HepG2 (cell line): ENCODE measurements around the gene P2RY8. TPM values are rescaled to one million over a fixed set of nuclear protein-coding genes. Genes with fewer than 3 reads are reported as not detected.

Experiments
- ATAC-seq: fragments of 200-7000 bp; cut with Tn5 transposase; 3 replicates; pipeline ENCODE4 v1.9.1; 2020; ENCODE audit warnings: mild to moderate bottlenecking, moderate library complexity
- BruUV-seq: library from RNA; stranded (reverse); fragments of 400-500 nt; replicated peaks from 2 replicates; lab custom pipeline; 2021; lab: Mats Ljungman, UMichigan
- CTCF ChIA-PET: fragments of 300-600 bp; formaldehyde crosslinking; extraction: SDS; loops from one replicate; lab custom pipeline; 2021; ENCODE audit warnings: low total read pairs, inconsistent platforms, low intra/inter-chr PET ratio; lab: Yijun Ruan, JAX
- POLR2A ChIA-PET: fragments of 350-600 bp; sonication (Branson Sonifier 250); formaldehyde crosslinking; loops from one replicate; lab custom pipeline; 2020; ENCODE audit warnings: antibody characterized with exemption, inconsistent platforms; lab: Yijun Ruan, JAX
- DNase-seq: peaks from one replicate; pipeline ENCODE4 v3.0.0-alpha.2; 2015; ENCODE audit warnings: low spot score
- FAIRE-seq: peaks from 3 replicates; lab custom pipeline; 2011; peaks lifted over from hg19 to GRCh38; lab: Jason Lieb, UNC
- H2AFZ ChIP-seq: one replicate; pipeline ENCODE4 v1.6.1; 2011; ENCODE audit warnings: low read length, inconsistent platforms
- H3K27ac ChIP-seq: fragments of 300-600 bp; 3 replicates; pipeline ENCODE4 v1.8.0; 2011; ENCODE audit warnings: mixed run types, mild to moderate bottlenecking, mixed read lengths, low read length, inconsistent platforms; ENCODE audit not compliant: insufficient read depth; ENCODE audit errors: extremely low read length
- H3K27me3 ChIP-seq, 2 experiments: fragments of 200-600 bp in 1 of 2; 2 replicates in 1 of 2; 3 replicates in 1 of 2; pipeline versions ENCODE4 v1.6.0 to v1.8.0; 2011; ENCODE audit warnings: low read length in 2 of 2, mild to moderate bottlenecking in 2 of 2, moderate library complexity in 2 of 2, inconsistent platforms in 1 of 2; ENCODE audit not compliant: insufficient read depth in 2 of 2, control insufficient read depth in 1 of 2
- H3K36me3 ChIP-seq, 2 experiments: fragments of 200-600 bp in 1 of 2; replicated peaks in 1 of 2; 2 replicates in 1 of 2; 3 replicates in 1 of 2; pipeline versions ENCODE4 v1.5.1 to v1.8.0; 2011; ENCODE audit warnings: low read length in 2 of 2, inconsistent platforms in 1 of 2; ENCODE audit not compliant: insufficient read depth in 2 of 2, control insufficient read depth in 1 of 2
- H3K4me1 ChIP-seq: 2 replicates; pipeline ENCODE4 v1.5.1; 2012; ENCODE audit warnings: low read length, inconsistent platforms; ENCODE audit not compliant: insufficient read depth
- H3K4me2 ChIP-seq: 2 replicates; pipeline ENCODE4 v1.6.0; 2011; ENCODE audit warnings: low read depth, low read length, inconsistent platforms
- H3K4me3 ChIP-seq, 3 experiments: fragments of 200-600 bp in 1 of 3; sonication (generic), shearing (Covaris generic) in 1 of 3; replicated peaks in 1 of 3; 2 replicates each; pipeline ENCODE4 v1.5.1; 2011 to 2016; ENCODE audit warnings: low read length in 3 of 3, inconsistent platforms in 2 of 3, low read depth in 2 of 3, mild to moderate bottlenecking in 2 of 3, control low read depth in 1 of 3, mixed read lengths in 1 of 3; ENCODE audit not compliant: insufficient read depth in 1 of 3
- H3K79me2 ChIP-seq: one replicate; pipeline ENCODE4 v1.6.1; 2011; ENCODE audit warnings: low read length, inconsistent platforms; ENCODE audit not compliant: insufficient read depth
- H3K9ac ChIP-seq: 2 replicates; pipeline ENCODE4 v1.6.0; 2011; ENCODE audit warnings: mild to moderate bottlenecking, low read depth, low read length, inconsistent platforms; ENCODE audit not compliant: insufficient read depth
- H3K9me3 ChIP-seq: 2 replicates; pipeline ENCODE4 v1.5.1; 2012; ENCODE audit warnings: mild to moderate bottlenecking, low read length
- H4K20me1 ChIP-seq: 2 replicates; pipeline ENCODE4 v1.6.0; 2011; ENCODE audit warnings: inconsistent platforms, mild to moderate bottlenecking, low read length, moderate library complexity; ENCODE audit not compliant: insufficient read depth
- AGO1 ChIP-seq: fragments of 200-400 bp; formaldehyde crosslinking; IDR thresholded peaks from 2 replicates; pipeline ENCODE4 v1.6.1; 2017; ENCODE audit warnings: mild to moderate bottlenecking, low read depth, low read length, moderate library complexity; ENCODE audit not compliant: poor library complexity, severe bottlenecking
- FOXK2 ChIP-seq: fragments of 450-650 bp; IDR thresholded peaks from 2 replicates; pipeline ENCODE4 v1.6.1; 2016
- GTF3A ChIP-seq: sonication (generic); formaldehyde crosslinking; conservative IDR thresholded peaks from 2 replicates; pipeline ENCODE4 v1.4.0; 2020; ENCODE audit warnings: mild to moderate bottlenecking, missing genetic modification reagents
- NONO ChIP-seq, 2 experiments: fragments of 450-650 bp in 1 of 2; sonication (generic) in 1 of 2; formaldehyde crosslinking in 1 of 2; IDR thresholded peaks in 1 of 2; conservative IDR thresholded peaks in 1 of 2; 2 replicates each; pipeline versions ENCODE4 v1.6.1 to v1.8.0; 2017 to 2022; ENCODE audit warnings: mild to moderate bottlenecking in 1 of 2, missing genetic modification reagents in 1 of 2, moderate library complexity in 1 of 2
- SMARCE1 ChIP-seq: fragments of 450-650 bp; IDR thresholded peaks from 2 replicates; pipeline ENCODE4 v1.6.1; 2017; ENCODE audit warnings: borderline replicate concordance
- XRCC5 ChIP-seq: fragments of 200-400 bp; formaldehyde crosslinking; optimal IDR thresholded peaks from 2 replicates; pipeline ENCODE3; 2017; ENCODE audit warnings: mild to moderate bottlenecking, low read length
- ZNF34 ChIP-seq: sonication (generic); formaldehyde crosslinking; IDR thresholded peaks from 2 replicates; pipeline ENCODE4 v1.4.0; 2020; ENCODE audit warnings: mild to moderate bottlenecking, missing genetic modification reagents, borderline replicate concordance
- ZNF784 ChIP-seq: sonication (generic); formaldehyde crosslinking; IDR thresholded peaks from 2 replicates; pipeline ENCODE4 v1.5.1; 2020; ENCODE audit warnings: missing genetic modification reagents, mild to moderate bottlenecking, borderline replicate concordance
- WGBS: methylation state at CpG from one replicate; pipeline ENCODE4 v1.1.6; 2017; ENCODE audit warnings: low lambda C conversion rate; 5-methylcytosine and 5-hydroxymethylcytosine counted together
- in situ Hi-C: cut with HindIII; loops from 2 replicates; pipeline ENCODE4 v1.10.0; 2017; ENCODE audit warnings: low pct_unique_long_range_greater_than_20kb; ENCODE audit not compliant: extremely low pct_ligation_motif_present
- intact Hi-C: fragments of 100-400 bp; cut with micrococcal nuclease; formaldehyde crosslinking; loops from one replicate; pipeline ENCODE4 v1.10.0; 2022; ENCODE audit not compliant: unreplicated experiment
- polyA plus RNA-seq, 8 experiments: library from polyadenylated mRNA; depleted of rRNA in 3 of 8; stranded (reverse) in 7 of 8; unstranded in 1 of 8; fragments of >200 nt; fragmentation: Illumina TruSeq in 4 of 8; extraction: Trizol in 4 of 8; gene quantifications; 2 replicates each; pipeline versions ENCODE4 v1.2.1 to v1.2.3, GENCODE V29; 2011 to 2016; ENCODE audit warnings: low read depth in 4 of 8, missing spikeins in 1 of 8, mixed read lengths in 1 of 8; ENCODE audit not compliant: insufficient read depth in 1 of 8
- total RNA-seq, 5 experiments: library from RNA; depleted of rRNA; stranded (reverse); fragments of >200 nt; fragmentation: Illumina TruSeq; extraction: Trizol; gene quantifications; 2 replicates each; pipeline ENCODE4 v1.2.3, GENCODE V29; 2016; ENCODE audit warnings: low read depth in 1 of 5

The P2RY8 gene
- total and polyA plus RNA-seq, 2 of the 13 experiments (the other 11 are each of a cell fraction or from before 2014, with no cell fraction given) = 1.0 to 1.3 TPM

GRCh38 chrX:1507511-1508463 is 29.2 kb downstream of the P2RY8 start:
- intact Hi-C loops = no loop called here
- no peaks in the 10 kb centered on the region for H3K27me3 ChIP-seq
- H3K4me2 ChIP-seq = no peak overlapping the region
- H3K9me3 ChIP-seq = no peaks in the 10 kb centered on the region
- H3K27ac ChIP-seq = no peak overlapping the region
- FAIRE-seq = no peak
- CTCF ChIA-PET = no interaction called here
- no peaks in the 10 kb centered on the region for H3K4me1 ChIP-seq
- no peak overlapping the region for H3K4me3 ChIP-seq
- TF ChIP-seq FOXK2 = no peak
- TF ChIP-seq GTF3A (CRISPR knock-in tag) = no peak
- TF ChIP-seq, all 625 proteins: peak for 0
- no peaks in the 10 kb centered on the region for H3K79me2 ChIP-seq
- WGBS = 84% methylated on average over 29 of the region's 40 CpGs
- no peaks in the 10 kb centered on the region for H4K20me1 ChIP-seq
- no TSS peak for BruUV-seq
- DNase-seq = no peak
- no peak for ATAC-seq
- no peaks in the 10 kb centered on the region for H3K36me3 ChIP-seq
- H2AFZ ChIP-seq = no peak overlapping the region
- no peak overlapping the region for H3K9ac ChIP-seq
- in situ Hi-C loops = no loop called here
- POLR2A ChIA-PET = no interaction called here

DNA sequence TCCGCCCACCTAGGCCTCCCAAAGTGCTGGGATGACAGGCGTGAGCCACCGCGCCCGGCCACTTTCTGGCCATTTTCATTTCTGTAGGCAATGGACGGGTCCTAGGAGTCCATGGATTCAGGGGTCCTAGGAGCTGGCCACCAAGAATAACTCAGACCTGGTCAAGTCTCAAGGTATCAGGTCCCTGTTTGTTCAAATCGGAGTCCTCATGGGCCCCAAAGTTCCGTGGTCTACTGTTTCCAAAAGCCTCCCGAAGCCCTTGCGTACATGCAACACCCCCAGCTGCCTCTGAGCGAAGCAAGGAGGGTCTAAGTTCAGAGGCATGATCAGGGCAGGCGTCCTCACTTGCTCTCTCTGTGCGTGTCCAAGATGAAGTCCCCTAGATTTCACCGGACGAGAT is 30.1 kb downstream of the P2RY8 start:
- ChIA-PET POLR2A (no interaction called here), CTCF (no interaction called here)
- BruUV-seq = no TSS peak
- Histone ChIP-seq H3K79me2 (no peaks in the 10 kb centered on the region), H2AFZ (no peak overlapping the region), H3K36me3 (no peaks in the 10 kb centered on the region), H3K4me2 (no peak overlapping the region), H3K9ac (no peak overlapping the region), H3K9me3 (no peaks in the 10 kb centered on the region), H3K27ac (no peak overlapping the region), H3K4me1 (no peaks in the 10 kb centered on the region), H3K4me3 (no peak overlapping the region), H4K20me1 (no peaks in the 10 kb centered on the region), H3K27me3 (no peaks in the 10 kb centered on the region)
- ATAC-seq (no peak), DNase-seq (no peak), FAIRE-seq (no peak)
- in situ Hi-C loops (no loop called here), intact Hi-C loops (no loop called here)
- TF ChIP-seq NONO (IDR thresholded peaks at IDR 0.05) (no peak), NONO (CRISPR knock-in tag; conservative IDR thresholded peaks at IDR 0.05) (no peak), XRCC5 (no peak), ZNF34 (CRISPR knock-in tag) (no peak), AGO1 (no peak), SMARCE1 (no peak), ZNF784 (no peak)
- WGBS = 84% methylated on average over 15 of the region's 15 CpGs
